Esophagus squamous epithelium (tissue), 4 donors: Measurements from ENCODE around the gene UNK.

Source experiments
- CTCF ChIP-seq, 6 experiments: fragments of 450-650 bp in 4 of 6; fragments of 200-600 bp in 2 of 6; sonication (generic) in 2 of 6; IDR thresholded peaks; one replicate each; pipeline ENCODE4 v1.5.1; 2016 to 2019; ENCODE audit warnings: antibody characterized with exemption in 6 of 6, mild to moderate bottlenecking in 4 of 6, moderate library complexity in 4 of 6
- POLR2A ChIP-seq, 4 donors: fragments of 450-650 bp; IDR thresholded peaks; one replicate each; pipeline ENCODE4 v1.6.1; 2017; ENCODE audit warnings: antibody characterized with exemption in 4 of 4, mild to moderate bottlenecking in 4 of 4, moderate library complexity in 3 of 4

- TF ChIP-seq CTCF (IDR thresholded peaks at IDR 0.05) (no peak), POLR2A (IDR thresholded peaks at IDR 0.05) (no peak)
Observed at GRCh38 chr17:75783803-75784472, 668 bp upstream of the UNK start.
